H1 (cell line): ENCODE data around the gene CHMP1B. TPM values are rescaled to one million over a fixed set of nuclear protein-coding genes. Genes with fewer than 3 reads are reported as not detected.

Source experiments
- CTCF ChIA-PET: fragments of 300-600 bp; sonication (Branson Sonifier 250); formaldehyde crosslinking; loops from one replicate; lab custom pipeline; 2021; ENCODE audit not compliant: partially characterized antibody; lab: Charles Lee
- POLR2A ChIA-PET: fragments of 300-600 bp; sonication (Branson Sonifier 250); formaldehyde crosslinking; loops from one replicate; lab custom pipeline; 2021; ENCODE audit warnings: inconsistent platforms; ENCODE audit not compliant: partially characterized antibody; lab: Charles Lee
- DNase-seq, 2 experiments: peaks; one replicate each; pipeline versions ENCODE4 v3.0.0 to v3.0.0-alpha.2; 2010 to 2022; ENCODE audit warnings: low spot score in 2 of 2, low read depth in 1 of 2, mixed read lengths in 1 of 2
- FAIRE-seq: peaks from 2 replicates; lab custom pipeline; 2011; peaks lifted over from hg19 to GRCh38; lab: Jason Lieb, UNC
- H2AFZ ChIP-seq: 2 replicates; pipeline ENCODE4 v1.8.1; 2012; ENCODE audit warnings: low read length, inconsistent platforms
- H2AK5ac ChIP-seq: 2 replicates; pipeline ENCODE4 v1.6.1; 2013; ENCODE audit warnings: low read depth, low read length
- H2BK120ac ChIP-seq: replicated peaks from 2 replicates; pipeline ENCODE3; 2013; ENCODE audit warnings: low read depth, low read length, inconsistent platforms
- H2BK12ac ChIP-seq: 2 replicates; pipeline ENCODE4 v1.6.1; 2013; ENCODE audit warnings: low read depth, low read length
- H2BK15ac ChIP-seq: 2 replicates; pipeline ENCODE4 v1.6.1; 2013; ENCODE audit warnings: low read length
- H2BK20ac ChIP-seq: 2 replicates; pipeline ENCODE4 v1.6.1; 2013; ENCODE audit warnings: low read length
- H2BK5ac ChIP-seq: 2 replicates; pipeline ENCODE4 v1.6.1; 2013; ENCODE audit warnings: low read depth, low read length
- H3K14ac ChIP-seq: 2 replicates; pipeline ENCODE4 v1.6.1; 2013; ENCODE audit warnings: inconsistent platforms; ENCODE audit not compliant: insufficient read length
- H3K18ac ChIP-seq: 2 replicates; pipeline ENCODE4 v1.6.1; 2013; ENCODE audit warnings: low read length; ENCODE audit errors: extremely low read depth
- H3K23ac ChIP-seq: 2 replicates; pipeline ENCODE4 v1.6.1; 2013; ENCODE audit warnings: inconsistent platforms; ENCODE audit not compliant: insufficient read length
- H3K23me2 ChIP-seq: 2 replicates; pipeline ENCODE4 v1.6.1; 2013; ENCODE audit warnings: low read depth, low read length
- H3K27ac ChIP-seq: 2 replicates; pipeline ENCODE4 v1.6.1; 2011; ENCODE audit warnings: low read depth, low read length, inconsistent platforms
- H3K27me3 ChIP-seq, 4 experiments: replicated peaks in 1 of 4; 1 replicate in 1 of 4; 2 replicates in 3 of 4; pipeline versions ENCODE4 v1.6.1 to v1.8.1; 2011 to 2013; ENCODE audit warnings: low read length in 3 of 4, mild to moderate bottlenecking in 3 of 4, inconsistent platforms in 2 of 4, mixed read lengths in 2 of 4, moderate library complexity in 1 of 4; ENCODE audit not compliant: control insufficient read depth in 3 of 4, insufficient read depth in 3 of 4; ENCODE audit errors: extremely low read depth in 1 of 4
- H3K36me3 ChIP-seq, 4 experiments: 2 replicates each; pipeline versions ENCODE4 v1.6.1 to v1.8.1; 2011 to 2013; ENCODE audit warnings: mild to moderate bottlenecking in 4 of 4, low read length in 3 of 4, moderate library complexity in 2 of 4, control low read depth in 1 of 4, inconsistent platforms in 1 of 4; ENCODE audit not compliant: insufficient read depth in 4 of 4, control insufficient read depth in 2 of 4
- H3K4ac ChIP-seq: replicated peaks from 2 replicates; pipeline ENCODE3; 2013; ENCODE audit warnings: low read length, low read depth, mixed read lengths, inconsistent platforms; ENCODE audit not compliant: insufficient read length
- H3K4me1 ChIP-seq, 4 experiments: replicated peaks in 1 of 4; 1 replicate in 1 of 4; 2 replicates in 3 of 4; pipeline versions ENCODE4 v1.6.1 to v1.8.1; 2011 to 2013; ENCODE audit warnings: low read length in 3 of 4, inconsistent platforms in 2 of 4, mixed read lengths in 1 of 4; ENCODE audit not compliant: insufficient read depth in 4 of 4, control insufficient read depth in 3 of 4
- H3K4me2 ChIP-seq, 2 experiments: 2 replicates each; pipeline versions ENCODE4 v1.6.1 to v1.8.1; 2011 to 2013; ENCODE audit warnings: low read depth in 2 of 2, low read length in 2 of 2, control low read depth in 1 of 2, inconsistent platforms in 1 of 2, mild to moderate bottlenecking in 1 of 2; ENCODE audit not compliant: insufficient read depth in 1 of 2
- H3K4me3 ChIP-seq, 4 experiments: fragments of 200-600, 300-600 bp in 1 of 4; sonication (generic), shearing (Covaris generic), sonication (Bioruptor Twin) in 1 of 4; 2 replicates each; pipeline versions ENCODE4 v1.5.1 to v1.8.1; 2011 to 2016; ENCODE audit warnings: low read length in 4 of 4, low read depth in 3 of 4, control low read depth in 2 of 4, inconsistent platforms in 2 of 4, mild to moderate bottlenecking in 2 of 4, mixed read lengths in 1 of 4, moderate library complexity in 1 of 4; ENCODE audit not compliant: insufficient read depth in 2 of 4; ENCODE audit errors: extremely low read depth in 1 of 4
- H3K56ac ChIP-seq: replicated peaks from 2 replicates; pipeline ENCODE3; 2013; ENCODE audit warnings: low read depth, mild to moderate bottlenecking, mixed read lengths, low read length, inconsistent platforms; ENCODE audit not compliant: insufficient read length
- H3K79me1 ChIP-seq: 2 replicates; pipeline ENCODE4 v1.6.1; 2013; ENCODE audit warnings: low read depth, low read length, control low read depth
- H3K79me2 ChIP-seq, 2 experiments: 2 replicates each; pipeline versions ENCODE4 v1.6.1 to v1.8.1; 2012 to 2013; ENCODE audit warnings: low read length in 2 of 2, mild to moderate bottlenecking in 2 of 2, inconsistent platforms in 1 of 2; ENCODE audit not compliant: insufficient read depth in 2 of 2, control insufficient read depth in 1 of 2
- H3K9ac ChIP-seq, 4 experiments: replicated peaks in 1 of 4; 1 replicate in 1 of 4; 2 replicates in 3 of 4; pipeline versions ENCODE4 v1.6.1 to v1.8.1; 2011 to 2013; ENCODE audit warnings: low read depth in 3 of 4, low read length in 3 of 4, control low read depth in 2 of 4, mild to moderate bottlenecking in 2 of 4, moderate library complexity in 2 of 4, inconsistent platforms in 1 of 4; ENCODE audit errors: extremely low read depth in 1 of 4
- H3K9me3 ChIP-seq, 2 experiments: 2 replicates each; pipeline versions ENCODE4 v1.6.1 to v1.8.1; 2012 to 2013; ENCODE audit warnings: mild to moderate bottlenecking in 2 of 2, moderate library complexity in 2 of 2, control low read depth in 1 of 2, inconsistent platforms in 1 of 2, low read depth in 1 of 2, low read length in 1 of 2, mixed read lengths in 1 of 2; ENCODE audit not compliant: insufficient read depth in 2 of 2
- H4K20me1 ChIP-seq, 2 experiments: replicated peaks in 1 of 2; 2 replicates each; pipeline versions ENCODE3 to v1.8.1; 2011 to 2013; ENCODE audit warnings: inconsistent platforms in 2 of 2, low read length in 2 of 2, mild to moderate bottlenecking in 1 of 2; ENCODE audit not compliant: insufficient read depth in 2 of 2, control insufficient read depth in 1 of 2
- H4K5ac ChIP-seq: 2 replicates; pipeline ENCODE4 v1.6.1; 2013; ENCODE audit warnings: low read length, low read depth, mixed read lengths, inconsistent platforms; ENCODE audit not compliant: insufficient read length
- H4K8ac ChIP-seq: 2 replicates; pipeline ENCODE4 v1.8.0; 2013; ENCODE audit warnings: mild to moderate bottlenecking, moderate library complexity, low read length, inconsistent platforms; ENCODE audit not compliant: insufficient read depth; ENCODE audit errors: extremely low read depth
- H4K91ac ChIP-seq: replicated peaks from 2 replicates; pipeline ENCODE3; 2013; ENCODE audit warnings: low read length, mixed read lengths, inconsistent platforms; ENCODE audit not compliant: insufficient read length
- ASH2L ChIP-seq: fragments of 200-600, 300-600 bp; sonication (generic); IDR thresholded peaks from one replicate; pipeline ENCODE4 v1.7.1; 2017; ENCODE audit warnings: low read length
- CBX8 ChIP-seq: fragments of 300-800, 300-1000 bp; sonication (generic); IDR thresholded peaks from 2 replicates; pipeline ENCODE4 v1.7.1; 2016; ENCODE audit warnings: low read depth, low read length, borderline replicate concordance
- CHD1 ChIP-seq: IDR thresholded peaks from 2 replicates; pipeline ENCODE4 v1.6.1; 2012; ENCODE audit warnings: low read depth, low read length, improper control_type of control experiment
- CHD2 ChIP-seq: IDR thresholded peaks from 2 replicates; pipeline ENCODE4 v1.6.1; 2012; ENCODE audit warnings: low read length, improper control_type of control experiment
- KDM4A ChIP-seq: IDR thresholded peaks from one replicate; pipeline ENCODE4 v1.7.1; 2012; ENCODE audit warnings: low read depth, mild to moderate bottlenecking, moderate library complexity, low read length, inconsistent platforms; ENCODE audit not compliant: severe bottlenecking
- KDM5A ChIP-seq: fragments of 200-600 bp; IDR thresholded peaks from 2 replicates; pipeline ENCODE4 v1.7.1; 2012; ENCODE audit warnings: mild to moderate bottlenecking, low read length, inconsistent platforms, mixed read lengths
- RFX5 ChIP-seq: IDR thresholded peaks from 2 replicates; pipeline ENCODE4 v1.6.1; 2011; ENCODE audit warnings: low read depth, low read length, improper control_type of control experiment, borderline replicate concordance
- RNF2 ChIP-seq: fragments of 200-900, 300-1000 bp; sonication (generic); IDR thresholded peaks from 2 replicates; pipeline ENCODE4 v1.7.1; 2016; ENCODE audit warnings: borderline replicate concordance, low read depth, mild to moderate bottlenecking, antibody characterized with exemption, low read length; ENCODE audit not compliant: poor library complexity, severe bottlenecking; ENCODE audit errors: missing control alignments
- SIN3A ChIP-seq, 2 experiments: IDR thresholded peaks in 1 of 2; conservative IDR thresholded peaks in 1 of 2; 2 replicates each; pipeline ENCODE4 v1.6.1; 2011 to 2012; ENCODE audit warnings: low read length in 2 of 2, improper control_type of control experiment in 1 of 2, low read depth in 1 of 2, mild to moderate bottlenecking in 1 of 2
- SIRT6 ChIP-seq: IDR thresholded peaks from one replicate; pipeline ENCODE4 v1.7.1; 2012; ENCODE audit warnings: low read length, inconsistent platforms
- SIX5 ChIP-seq: IDR thresholded peaks from 2 replicates; pipeline ENCODE4 v1.6.1; 2011; ENCODE audit warnings: mild to moderate bottlenecking, low read depth, low read length
- SP4 ChIP-seq: IDR thresholded peaks from 2 replicates; pipeline ENCODE4 v1.6.1; 2012; ENCODE audit warnings: low read length, inconsistent platforms
- USF2 ChIP-seq: IDR thresholded peaks from 2 replicates; pipeline ENCODE4 v1.6.1; 2011; ENCODE audit warnings: low read length, improper control_type of control experiment
- YY1 ChIP-seq: IDR thresholded peaks from 2 replicates; pipeline ENCODE4 v1.6.1; 2011; ENCODE audit warnings: low read depth, mild to moderate bottlenecking, low read length
- WGBS, 2 experiments: shearing (Covaris generic) in 1 of 2; methylation state at CpG; one replicate each; pipeline versions ENCODE4 v1.1.6 to v1.1.7; 2013 to 2015; ENCODE audit warnings: low lambda C conversion rate in 2 of 2, mixed read lengths in 2 of 2, inconsistent platforms in 1 of 2, low coverage in 1 of 2, missing lambda C conversion rate in 1 of 2; ENCODE audit not compliant: insufficient replicate concordance in 2 of 2, insufficient coverage in 1 of 2, insufficient read length in 1 of 2; ENCODE audit errors: extremely low coverage in 1 of 2, missing lambda C conversion rate in 1 of 2; 5-methylcytosine and 5-hydroxymethylcytosine counted together
- polyA plus RNA-seq, 7 experiments: library from polyadenylated mRNA; depleted of rRNA in 3 of 7; stranded (reverse) in 5 of 7; unstranded in 2 of 7; fragments of >200 nt in 5 of 7; fragments of 200-250 nt in 2 of 7; gene quantifications; 1 replicate in 5 of 7; 2 replicates in 1 of 7; 4 replicates in 1 of 7; pipeline versions ENCODE4 v1.2.1 to v1.2.3, GENCODE V29; 2011 to 2013; ENCODE audit warnings: missing spikeins in 2 of 7, mixed read lengths in 2 of 7
- total RNA-seq: library from RNA; stranded (reverse); fragmentation: NEBNext Ultra II Directional; extraction: Animal tissue kit (Norgen Biotek cat#: 25700); gene quantifications from 2 replicates; pipeline ENCODE4 v1.2.1, GENCODE V29; 2021

The CHMP1B gene
- total and polyA plus RNA-seq, 2 of the 8 experiments (the other 6 are each of a cell fraction or from before 2014, with no cell fraction given), result 30.5 to 43.2 TPM

- FAIRE-seq (no peak), DNase-seq (no peak)
- H3K14ac ChIP-seq, result no peak overlapping the region
- H3K27ac ChIP-seq, result no peak overlapping the region
- no peaks in the 10 kb centered on the region for H3K79me1 ChIP-seq
- no peak overlapping the region for H3K23ac ChIP-seq
- no peak overlapping the region for H3K4me2 ChIP-seq
- H3K79me2 ChIP-seq, result no peaks in the 10 kb centered on the region
- H3K4ac ChIP-seq, result no peak overlapping the region
- ChIA-PET CTCF (interaction anchor here (0.9 kb wide), 1 partner anchor 181 kb away, joined by 3 read pairs; no protein-coding TSS in a partner anchor), POLR2A (no interaction called here)
- no peak overlapping the region for H2AK5ac ChIP-seq
- no peaks in the 10 kb centered on the region for H3K23me2 ChIP-seq
- H2AFZ ChIP-seq, result no peak overlapping the region
- H4K91ac ChIP-seq, result no peak overlapping the region
- H3K9me3 ChIP-seq, result no peaks in the 10 kb centered on the region
- no peak overlapping the region for H3K18ac ChIP-seq
- no peak overlapping the region for H2BK15ac ChIP-seq
- H3K4me1 ChIP-seq, result peaks cover 0 to 3% (median 1%) of the 10 kb centered on the region in 4 experiments; a peak in 3 of 7 replicates
- WGBS, 2 experiments, result 84% methylated on average over 6 of the region's 6 CpGs; no CpG with 5 or more reads in 1 of the 2 experiments
- no peak overlapping the region for H2BK5ac ChIP-seq
- H3K9ac ChIP-seq, result no peak overlapping the region
- no peak overlapping the region for H2BK20ac ChIP-seq
- no peak overlapping the region for H4K5ac ChIP-seq
- H2BK120ac ChIP-seq, result no peak overlapping the region
- H4K20me1 ChIP-seq, result no peaks in the 10 kb centered on the region
- H3K4me3 ChIP-seq, result no peak overlapping the region
- no peak overlapping the region for H2BK12ac ChIP-seq
- H3K27me3 ChIP-seq, result no peaks in the 10 kb centered on the region
- no peak overlapping the region for H4K8ac ChIP-seq
- no peak overlapping the region for H3K56ac ChIP-seq
- no peaks in the 10 kb centered on the region for H3K36me3 ChIP-seq
- TF ChIP-seq CHD2 (no peak), SIX5 (no peak), CHD1 (no peak), RNF2 (no peak), USF2 (no peak), SP4 (no peak), KDM4A (no peak), KDM5A (no peak), YY1 (no peak), ASH2L (no peak), SIN3A (conservative IDR thresholded peaks at IDR 0.05 in 1 of 2, IDR thresholded peaks at IDR 0.05 in 1 of 2; ENCODE audit: low read depth in 1 of 2, low read length in 2 of 2) (no peak), RFX5 (no peak), SIRT6 (no peak), CBX8 (no peak)
Measured at GRCh38 chr18:11817229-11817628, 34.0 kb upstream of the CHMP1B start.
